RWPE2 (cell line): ENCODE measurements around the gene NCS1.

Experiments used
- ATAC-seq: fragments of 200-7000 bp; cut with Tn5 transposase; 3 replicates; pipeline ENCODE4 v1.9.1; 2021; ENCODE audit warnings: low read depth
- DNase-seq: peaks from one replicate; pipeline ENCODE4 v3.0.0-alpha.2; 2020; ENCODE audit warnings: low spot score
- H3K27ac ChIP-seq: fragments of 450-650 bp; 2 replicates; pipeline ENCODE4 v1.5.1; 2017; ENCODE audit warnings: mild to moderate bottlenecking; ENCODE audit not compliant: poor library complexity, severe bottlenecking
- H3K27me3 ChIP-seq: fragments of 250-450 bp; sonication (Bioruptor Pico); 2 replicates; pipeline ENCODE4 v1.5.1; 2021; ENCODE audit warnings: mild to moderate bottlenecking, moderate library complexity; ENCODE audit not compliant: insufficient read depth, poor library complexity, severe bottlenecking
- H3K36me3 ChIP-seq: fragments of 250-450 bp; sonication (Bioruptor Pico); 2 replicates; pipeline ENCODE4 v1.5.1; 2020; ENCODE audit warnings: low read depth, mild to moderate bottlenecking, moderate library complexity
- H3K4me1 ChIP-seq: fragments of 250-450 bp; sonication (Bioruptor Pico); 2 replicates; pipeline ENCODE4 v1.5.1; 2021; ENCODE audit warnings: mild to moderate bottlenecking, moderate library complexity; ENCODE audit not compliant: insufficient read depth, poor library complexity, severe bottlenecking
- H3K4me3 ChIP-seq: fragments of 250-450 bp; sonication (Bioruptor Pico); 2 replicates; pipeline ENCODE4 v1.5.1; 2021; ENCODE audit warnings: mild to moderate bottlenecking, moderate library complexity; ENCODE audit not compliant: severe bottlenecking
- H3K9me3 ChIP-seq: fragments of 250-450 bp; sonication (Bioruptor Pico); 2 replicates; pipeline ENCODE4 v1.5.1; 2021; ENCODE audit warnings: mild to moderate bottlenecking, moderate library complexity; ENCODE audit not compliant: severe bottlenecking
- TF ChIP-seq, protein P1 (sequence below): fragments of 450-650 bp; IDR thresholded peaks from one replicate; pipeline ENCODE4 v1.5.1; 2017; ENCODE audit warnings: mild to moderate bottlenecking, moderate library complexity; ENCODE audit not compliant: poor library complexity, severe bottlenecking

The NCS1 gene

DNA sequence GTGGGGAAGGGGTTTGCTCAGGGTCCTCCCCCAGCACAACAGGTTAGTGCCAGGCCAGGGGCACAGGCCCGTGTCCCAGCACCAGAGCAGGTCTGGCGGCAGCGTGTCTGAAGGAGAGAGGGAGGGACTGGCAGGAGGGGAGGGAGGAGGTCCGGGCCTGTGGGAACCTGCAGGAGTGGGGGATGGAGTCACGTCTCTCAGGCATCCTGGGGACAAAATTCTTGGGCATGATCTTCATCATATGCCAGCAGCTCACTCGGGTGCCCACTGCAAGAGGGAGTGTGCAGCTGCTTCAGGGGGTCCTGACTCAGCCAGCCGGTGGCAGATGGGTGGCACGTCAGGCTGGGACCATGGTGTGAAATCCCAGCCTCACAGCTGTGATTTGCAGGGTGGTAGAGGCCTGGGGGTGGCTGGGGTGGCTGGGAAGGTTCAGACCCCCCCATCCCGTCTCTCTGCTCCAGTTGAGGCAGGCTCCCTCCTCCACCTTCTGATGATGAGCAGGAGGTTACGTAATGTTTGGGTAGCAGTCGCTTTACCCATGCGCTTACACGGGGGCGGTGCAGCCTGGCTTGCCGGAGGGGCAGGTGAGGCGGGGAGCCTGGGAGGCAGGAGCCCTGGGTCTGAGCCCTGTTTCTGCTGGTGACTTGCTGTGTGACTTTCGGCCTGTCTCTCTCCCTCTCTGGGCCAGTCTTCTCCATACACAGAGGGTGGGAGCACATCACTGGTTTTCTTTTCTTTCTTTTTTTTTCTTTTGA is 40.5 kb downstream of the NCS1 start:
- Histone ChIP-seq H3K4me3 (no peak overlapping the region), H3K27me3 (no peaks in the 10 kb centered on the region), H3K36me3 (peaks cover under 1% of the 10 kb centered on the region; the same call in 1 of the 2 replicates), H3K4me1 (no peaks in the 10 kb centered on the region), H3K9me3 (no peaks in the 10 kb centered on the region), H3K27ac (no peak overlapping the region)
- ATAC-seq (peak; percentile 53; the same call in 2 of the 3 replicates), DNase-seq (no peak)
- TF ChIP-seq, protein P1, sequence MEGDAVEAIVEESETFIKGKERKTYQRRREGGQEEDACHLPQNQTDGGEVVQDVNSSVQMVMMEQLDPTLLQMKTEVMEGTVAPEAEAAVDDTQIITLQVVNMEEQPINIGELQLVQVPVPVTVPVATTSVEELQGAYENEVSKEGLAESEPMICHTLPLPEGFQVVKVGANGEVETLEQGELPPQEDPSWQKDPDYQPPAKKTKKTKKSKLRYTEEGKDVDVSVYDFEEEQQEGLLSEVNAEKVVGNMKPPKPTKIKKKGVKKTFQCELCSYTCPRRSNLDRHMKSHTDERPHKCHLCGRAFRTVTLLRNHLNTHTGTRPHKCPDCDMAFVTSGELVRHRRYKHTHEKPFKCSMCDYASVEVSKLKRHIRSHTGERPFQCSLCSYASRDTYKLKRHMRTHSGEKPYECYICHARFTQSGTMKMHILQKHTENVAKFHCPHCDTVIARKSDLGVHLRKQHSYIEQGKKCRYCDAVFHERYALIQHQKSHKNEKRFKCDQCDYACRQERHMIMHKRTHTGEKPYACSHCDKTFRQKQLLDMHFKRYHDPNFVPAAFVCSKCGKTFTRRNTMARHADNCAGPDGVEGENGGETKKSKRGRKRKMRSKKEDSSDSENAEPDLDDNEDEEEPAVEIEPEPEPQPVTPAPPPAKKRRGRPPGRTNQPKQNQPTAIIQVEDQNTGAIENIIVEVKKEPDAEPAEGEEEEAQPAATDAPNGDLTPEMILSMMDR = no peak

DNA sequence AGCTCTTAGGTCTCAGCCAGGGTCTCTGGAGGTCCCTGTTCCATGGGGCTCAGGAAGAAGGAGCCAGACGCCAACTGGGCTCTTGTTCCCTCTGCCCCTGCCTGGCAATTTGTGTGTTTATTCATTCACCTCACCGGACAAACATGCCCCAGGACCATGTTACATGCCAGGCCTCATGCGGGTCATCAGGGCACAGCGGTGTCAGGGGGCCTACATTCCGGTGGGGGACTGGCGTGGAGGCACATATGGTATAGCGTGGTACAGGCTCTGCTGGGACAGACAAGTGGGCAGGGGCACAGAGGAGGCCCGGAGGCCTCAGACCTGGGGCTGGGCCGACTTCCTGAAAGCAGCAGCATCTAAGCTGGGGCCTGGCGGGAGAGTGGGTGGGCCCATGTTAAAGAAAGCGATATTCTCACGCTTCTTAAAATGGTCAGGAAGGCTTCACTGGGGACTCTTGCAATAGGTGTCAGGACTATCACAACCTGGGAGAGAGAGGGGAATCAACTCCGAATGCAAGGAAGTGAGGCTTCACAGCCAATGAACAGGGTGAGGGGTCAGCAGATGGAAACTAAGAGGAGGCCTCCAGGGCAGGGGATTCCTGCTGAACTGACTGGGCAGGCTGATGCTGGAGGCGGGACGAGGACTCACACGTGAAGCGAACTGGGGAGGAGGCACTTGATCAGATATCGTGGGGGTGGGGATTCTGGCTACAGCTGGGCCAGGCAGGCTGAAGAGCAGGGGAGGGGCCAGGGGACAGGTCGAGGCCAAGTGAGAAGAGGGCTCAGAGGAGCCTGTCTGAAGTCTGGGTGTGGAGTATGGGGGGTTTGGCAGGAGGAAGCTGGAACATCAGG is 41.9 kb downstream of the NCS1 start:
- DNase-seq = no peak
- H3K27ac ChIP-seq = no peak overlapping the region
- TF ChIP-seq, protein P1 = no peak

DNA sequence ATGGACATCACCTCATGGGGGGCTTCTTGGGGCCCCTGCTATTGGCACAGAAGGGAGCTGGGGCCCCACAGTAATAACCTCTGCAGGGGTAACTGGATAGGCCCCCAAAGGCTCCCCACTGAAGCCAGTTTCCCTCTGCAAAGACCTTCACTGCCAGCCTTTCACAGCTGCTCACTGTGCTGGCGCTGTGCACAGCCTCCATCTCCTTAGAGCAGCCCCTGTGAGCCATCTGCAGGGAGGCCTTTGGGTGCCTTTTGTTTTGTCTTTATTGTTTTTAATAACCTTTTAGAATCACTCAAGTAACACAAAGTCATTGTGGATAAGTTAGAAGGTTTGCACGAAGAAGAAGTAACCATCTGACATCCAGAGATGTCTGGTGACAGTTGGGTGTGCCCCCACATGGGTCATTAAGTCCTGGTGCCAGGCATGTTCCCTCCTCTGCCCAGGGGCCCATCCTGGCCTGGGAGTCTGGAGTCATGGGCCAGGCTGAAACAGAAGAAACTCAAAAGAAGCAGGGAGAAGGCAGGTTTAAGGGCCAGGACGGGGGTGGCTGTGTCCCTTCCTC is 42.7 kb downstream of the NCS1 start:
- H3K9me3 ChIP-seq = no peaks in the 10 kb centered on the region
- H3K4me1 ChIP-seq = no peaks in the 10 kb centered on the region
- TF ChIP-seq, protein P1 = no peak
- no peak overlapping the region for H3K4me3 ChIP-seq
- DNase-seq (no peak), ATAC-seq (no peak)
- no peaks in the 10 kb centered on the region for H3K27me3 ChIP-seq
- peaks cover 6% of the 10 kb centered on the region for H3K36me3 ChIP-seq
- H3K27ac ChIP-seq = no peak overlapping the region

More for the DNA sequence above, 41.9 kb downstream of the NCS1 start:
- H3K36me3 ChIP-seq = peaks cover 6% of the 10 kb centered on the region
- no peaks in the 10 kb centered on the region for H3K27me3 ChIP-seq
- H3K4me3 ChIP-seq = no peak overlapping the region
- H3K4me1 ChIP-seq = no peaks in the 10 kb centered on the region
- no peaks in the 10 kb centered on the region for H3K9me3 ChIP-seq
- ATAC-seq = no peak

DNA sequence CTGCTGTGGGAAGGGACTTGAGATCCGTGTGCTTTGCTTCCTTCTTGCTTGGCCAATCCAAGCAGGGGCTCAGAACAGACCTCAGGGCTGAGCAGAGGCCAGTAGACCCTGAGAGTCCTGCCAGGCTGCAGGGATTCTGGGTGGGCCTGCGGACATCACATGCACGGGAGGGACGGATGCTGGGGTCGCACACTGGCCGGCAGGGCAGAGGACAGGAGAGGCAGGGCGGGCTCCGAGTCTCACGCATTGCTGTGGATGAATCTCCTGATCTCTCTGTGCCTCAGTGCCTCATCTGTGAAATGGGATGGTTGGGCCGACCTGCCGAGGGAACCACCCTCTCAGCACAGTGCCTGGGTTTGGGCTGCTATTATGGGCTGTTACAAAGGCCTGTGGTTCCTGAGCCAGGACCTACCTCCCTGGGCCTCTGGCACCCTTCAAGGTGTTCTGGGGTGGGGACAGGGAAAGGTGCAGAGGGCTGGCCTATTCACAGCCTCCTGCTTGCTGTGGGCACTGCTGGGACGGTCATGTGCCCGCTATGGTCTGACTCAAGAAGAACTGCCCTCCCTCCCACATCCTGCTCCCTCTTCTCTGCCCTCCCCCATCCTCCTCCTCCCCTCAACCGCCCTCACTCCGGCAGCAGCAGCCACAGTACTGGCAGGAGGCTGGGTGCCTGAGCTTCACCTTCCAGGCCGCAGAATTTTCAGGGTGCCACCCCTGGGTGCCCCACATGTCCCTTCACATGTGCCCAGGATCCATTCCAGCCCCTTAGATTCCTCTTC is 43.3 kb downstream of the NCS1 start:
- Histone ChIP-seq H3K36me3 (peaks cover 6% of the 10 kb centered on the region), H3K9me3 (no peaks in the 10 kb centered on the region), H3K4me3 (no peak overlapping the region), H3K27me3 (no peaks in the 10 kb centered on the region), H3K4me1 (no peaks in the 10 kb centered on the region), H3K27ac (no peak overlapping the region)
- TF ChIP-seq, protein P1 = no peak
- DNase-seq (no peak), ATAC-seq (peak; percentile 18; the same call in 1 of the 3 replicates)
